Osteoblast (primary cell): ENCODE results near the gene CISD3. TPM values are rescaled to one million over a fixed set of nuclear protein-coding genes. Genes with fewer than 3 reads are reported as not detected.

Source experiments
- DNase-seq: peaks from one replicate; pipeline ENCODE4 v3.0.0; 2011; ENCODE audit warnings: low spot score, mixed read lengths; ENCODE audit not compliant: insufficient read length; ENCODE audit errors: missing footprints
- H2AFZ ChIP-seq: 2 replicates; pipeline ENCODE4 v1.6.0; 2011; ENCODE audit warnings: mild to moderate bottlenecking, low read length
- H3K27ac ChIP-seq: 2 replicates; pipeline ENCODE4 v1.5.1; 2011; ENCODE audit warnings: mild to moderate bottlenecking, low read depth, low read length, moderate library complexity
- H3K27me3 ChIP-seq: 2 replicates; pipeline ENCODE4 v1.6.0; 2012; ENCODE audit warnings: mild to moderate bottlenecking, control low read depth, inconsistent platforms, low read length, moderate library complexity; ENCODE audit not compliant: insufficient read depth
- H3K36me3 ChIP-seq: 2 replicates; pipeline ENCODE4 v1.5.1; 2011; ENCODE audit warnings: mild to moderate bottlenecking, low read length, control low read depth, moderate library complexity; ENCODE audit not compliant: insufficient read depth
- H3K4me1 ChIP-seq: 2 replicates; pipeline ENCODE4 v1.5.1; 2011; ENCODE audit warnings: mild to moderate bottlenecking, low read length, control low read depth, moderate library complexity; ENCODE audit not compliant: insufficient read depth
- H3K4me2 ChIP-seq: 2 replicates; pipeline ENCODE4 v1.6.0; 2011; ENCODE audit warnings: mild to moderate bottlenecking, low read length; ENCODE audit not compliant: insufficient read depth
- H3K4me3 ChIP-seq: fragments of 200-600 bp; sonication (generic); 3 replicates; pipeline ENCODE4 v1.5.1; 2012; ENCODE audit warnings: mild to moderate bottlenecking, low read length, inconsistent platforms; ENCODE audit not compliant: insufficient read depth
- H3K79me2 ChIP-seq: 2 replicates; pipeline ENCODE4 v1.6.0; 2012; ENCODE audit warnings: mild to moderate bottlenecking, low read length, control low read depth, inconsistent platforms; ENCODE audit not compliant: insufficient read depth
- H3K9me3 ChIP-seq: 2 replicates; pipeline ENCODE4 v1.5.1; 2011; ENCODE audit warnings: low read depth, low read length, control low read depth
- H4K20me1 ChIP-seq: 2 replicates; pipeline ENCODE4 v1.6.0; 2012; ENCODE audit warnings: mild to moderate bottlenecking, low read length, control low read depth; ENCODE audit not compliant: insufficient read depth
- CTCF ChIP-seq: IDR thresholded peaks from 2 replicates; pipeline ENCODE4 v1.5.1; 2011; ENCODE audit warnings: mild to moderate bottlenecking, low read depth, low read length, moderate library complexity; ENCODE audit errors: extremely low read depth
- total RNA-seq: library from RNA; depleted of rRNA; stranded (reverse); fragments of >200 nt; gene quantifications from 2 replicates; pipeline ENCODE4 v1.2.3, GENCODE V29; 2012

CISD3 gene
- total RNA-seq, 1 donor: 3.6 TPM

DNA sequence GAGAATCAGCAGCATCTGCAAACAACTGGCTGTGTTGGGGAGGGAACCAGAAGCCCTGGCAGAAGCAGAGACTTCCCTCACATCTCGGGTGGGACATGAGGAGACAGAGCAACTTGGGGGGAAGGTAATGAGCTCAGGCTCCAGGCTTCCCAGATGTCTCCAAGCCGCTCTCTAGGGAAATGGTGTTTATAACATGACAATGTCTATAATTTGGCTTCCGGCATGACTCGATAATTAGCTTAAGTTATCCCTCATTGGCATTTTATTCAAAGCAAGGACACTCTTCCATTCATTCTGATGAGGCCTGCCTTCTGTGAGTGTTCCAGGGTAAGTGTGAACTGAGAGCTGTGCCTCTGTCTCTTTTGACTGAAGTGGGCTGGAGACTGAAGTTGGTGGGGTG, 39.8 kb upstream of the CISD3 start:
- no peak for TF ChIP-seq CTCF
- Histone ChIP-seq H3K79me2 (no peaks in the 10 kb centered on the region), H3K9me3 (no peaks in the 10 kb centered on the region), H3K27me3 (no peaks in the 10 kb centered on the region), H4K20me1 (no peaks in the 10 kb centered on the region), H3K4me3 (no peak overlapping the region), H3K4me1 (peaks cover 12% of the 10 kb centered on the region), H3K27ac (no peak overlapping the region), H2AFZ (no peak overlapping the region), H3K36me3 (no peaks in the 10 kb centered on the region), H3K4me2 (no peak overlapping the region)
- no peak for DNase-seq

DNA sequence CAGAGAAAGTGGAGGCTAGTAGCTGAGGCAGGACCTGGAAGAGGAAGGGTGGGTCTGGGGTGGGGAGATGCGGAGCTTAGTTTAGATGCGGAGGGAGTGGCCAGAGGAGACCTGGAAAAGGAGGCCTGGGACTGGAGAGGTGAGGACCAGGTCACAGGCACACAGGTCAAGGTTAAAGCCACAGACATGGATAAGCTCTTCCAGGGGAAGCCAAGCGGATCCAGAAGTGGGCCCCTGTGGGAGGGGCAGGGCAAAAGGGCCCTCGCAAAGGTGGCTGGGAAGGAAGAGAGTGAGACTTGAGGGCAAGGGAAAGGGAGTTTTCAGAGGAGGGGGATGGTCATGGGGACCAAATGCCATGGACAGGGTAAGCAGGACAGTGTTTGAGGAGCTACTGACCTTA, 39.0 kb upstream of the CISD3 start:
- no peaks in the 10 kb centered on the region for H3K79me2 ChIP-seq
- H4K20me1 ChIP-seq: no peaks in the 10 kb centered on the region
- TF ChIP-seq CTCF: no peak
- no peak overlapping the region for H3K4me3 ChIP-seq
- no peak overlapping the region for H3K27ac ChIP-seq
- no peak for DNase-seq
- peaks cover 12% of the 10 kb centered on the region for H3K4me1 ChIP-seq
- H3K36me3 ChIP-seq: no peaks in the 10 kb centered on the region
- no peak overlapping the region for H3K4me2 ChIP-seq
- H3K27me3 ChIP-seq: no peaks in the 10 kb centered on the region
- no peak overlapping the region for H2AFZ ChIP-seq
- H3K9me3 ChIP-seq: no peaks in the 10 kb centered on the region

GRCh38 chr17:38693700-38694329, 36.3 kb upstream of the CISD3 start:
- H3K36me3 ChIP-seq: no peaks in the 10 kb centered on the region
- H3K79me2 ChIP-seq: no peaks in the 10 kb centered on the region
- H3K4me1 ChIP-seq: peaks cover 8% of the 10 kb centered on the region
- H3K27ac ChIP-seq: no peak overlapping the region
- peak; percentile 86 for DNase-seq
- TF ChIP-seq CTCF: no peak
- H3K4me2 ChIP-seq: peak overlapping the region; percentile 7
- H3K4me3 ChIP-seq: no peak overlapping the region
- H3K27me3 ChIP-seq: no peaks in the 10 kb centered on the region
- H3K9me3 ChIP-seq: no peaks in the 10 kb centered on the region
- no peaks in the 10 kb centered on the region for H4K20me1 ChIP-seq
- peak overlapping the region; percentile 93 for H2AFZ ChIP-seq

- Histone ChIP-seq H3K4me1 (peaks cover 21% of the 10 kb centered on the region), H3K27me3 (no peaks in the 10 kb centered on the region), H3K27ac (no peak overlapping the region), H3K4me3 (no peak overlapping the region), H3K4me2 (no peak overlapping the region), H4K20me1 (no peaks in the 10 kb centered on the region), H3K79me2 (no peaks in the 10 kb centered on the region), H3K9me3 (no peaks in the 10 kb centered on the region), H2AFZ (no peak overlapping the region), H3K36me3 (no peaks in the 10 kb centered on the region)
- no peak for TF ChIP-seq CTCF
- no peak for DNase-seq
Measured at GRCh38 chr17:38697061-38697820, 32.9 kb upstream of the CISD3 start.
